Activated CD4-positive, alpha-beta T cell treated with anti-CD3 and anti-CD28 coated beads, Interleukin-2, Interleukin-4, amounts not matched to agents 100 ng/mL and 50 ng/mL, durations not matched to agents 16 hours and 8 hours (primary cell): ENCODE data around the gene ACSS3.
A peak's percentile ranks its signal among the peaks of the same experiment; 100 is the strongest.
"Not testable (repeated sequence)": the region's sequence is repeated elsewhere in the genome, so short reads cannot be mapped to it uniquely, and the experiment has no call there.

Experiments
- DNase-seq: peaks from one replicate; pipeline ENCODE4 v3.0.0-alpha.2; 2020; ENCODE audit warnings: low spot score

ACSS3 gene

DNA sequence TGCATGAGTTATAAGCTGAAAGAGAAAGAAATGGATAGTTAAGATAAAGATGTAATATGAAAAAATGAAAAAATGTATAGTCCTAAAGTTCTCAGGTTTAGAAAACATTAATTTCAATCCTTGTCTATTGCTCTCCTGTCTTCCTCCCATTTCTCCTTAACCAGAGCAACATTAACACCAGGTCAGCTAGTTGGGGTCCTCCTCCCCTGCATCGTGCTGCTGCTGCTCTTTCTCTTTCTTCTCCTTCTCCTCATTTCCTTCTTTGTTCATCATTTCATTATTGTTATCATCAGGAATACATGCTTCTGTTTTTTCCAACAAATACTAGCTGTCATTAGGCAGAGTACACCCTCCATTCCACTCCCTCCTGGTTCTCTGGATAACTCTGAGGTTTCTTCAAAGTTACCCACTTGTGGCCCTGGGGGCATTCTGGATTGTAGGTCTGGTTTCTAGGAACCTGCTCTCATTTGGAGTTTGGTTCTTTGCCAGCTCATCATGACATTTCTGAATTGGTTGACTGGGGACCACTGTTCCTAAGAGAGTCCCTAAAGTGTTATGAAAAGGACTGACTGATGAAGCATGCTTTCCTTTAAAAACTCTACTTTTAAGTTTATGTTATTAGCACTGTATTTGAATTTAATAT, 17.0 kb downstream of the ACSS3 start:
- no peak for DNase-seq

DNA sequence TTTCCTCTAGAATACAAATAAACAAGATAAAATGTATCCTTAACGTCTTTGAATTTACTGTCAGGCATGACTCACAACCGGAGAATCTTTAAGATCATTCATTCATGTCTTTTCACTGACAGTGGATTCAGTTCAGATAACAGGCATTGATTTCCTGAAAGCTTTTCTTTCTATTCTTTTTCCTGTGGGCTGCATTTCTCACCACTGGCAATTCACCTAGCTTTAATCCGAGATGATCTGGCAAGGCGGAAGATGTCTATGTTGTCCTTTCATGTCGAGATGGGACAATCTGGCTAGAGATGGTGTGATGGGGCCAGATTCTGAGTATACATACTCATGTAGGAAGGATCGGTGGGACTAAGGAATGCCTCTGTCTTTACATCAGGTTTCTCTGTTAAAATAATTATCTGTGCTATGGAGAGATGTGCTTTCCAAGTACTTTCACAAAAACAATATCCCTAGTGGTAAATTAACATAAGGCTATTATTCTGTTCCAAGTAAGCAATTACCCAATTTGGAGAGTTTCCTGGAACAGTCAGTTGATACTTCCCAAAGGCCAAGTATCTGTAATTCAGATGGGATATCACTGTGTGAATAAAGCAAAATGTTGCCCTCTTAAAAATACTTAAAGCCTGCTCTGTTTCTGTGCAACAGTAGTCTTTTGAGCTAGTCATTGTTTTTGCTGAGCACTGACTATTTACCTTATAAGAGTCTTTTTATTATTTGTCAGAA, 17.8 kb downstream of the ACSS3 start:
- no peak for DNase-seq

DNA sequence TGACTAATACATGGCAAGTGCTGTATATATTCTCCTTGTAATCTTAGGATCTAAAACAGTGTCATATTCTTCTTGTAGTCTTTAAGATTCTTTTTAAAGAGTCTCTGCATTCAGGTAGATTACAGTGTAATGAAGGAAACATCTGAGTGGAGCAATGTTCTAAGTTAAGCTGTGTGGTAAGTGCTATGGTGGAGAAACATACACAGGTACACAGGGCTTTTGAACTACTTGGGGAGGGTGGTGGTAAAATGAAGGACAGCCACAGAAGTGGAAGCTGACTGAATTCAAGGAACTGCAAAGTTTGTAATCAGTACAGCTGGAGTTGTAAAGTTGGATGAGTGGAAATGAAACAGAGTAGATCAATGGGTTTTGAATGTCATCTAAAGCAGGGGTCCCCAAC, 27.8 kb downstream of the ACSS3 start:
- no peak for DNase-seq

DNA sequence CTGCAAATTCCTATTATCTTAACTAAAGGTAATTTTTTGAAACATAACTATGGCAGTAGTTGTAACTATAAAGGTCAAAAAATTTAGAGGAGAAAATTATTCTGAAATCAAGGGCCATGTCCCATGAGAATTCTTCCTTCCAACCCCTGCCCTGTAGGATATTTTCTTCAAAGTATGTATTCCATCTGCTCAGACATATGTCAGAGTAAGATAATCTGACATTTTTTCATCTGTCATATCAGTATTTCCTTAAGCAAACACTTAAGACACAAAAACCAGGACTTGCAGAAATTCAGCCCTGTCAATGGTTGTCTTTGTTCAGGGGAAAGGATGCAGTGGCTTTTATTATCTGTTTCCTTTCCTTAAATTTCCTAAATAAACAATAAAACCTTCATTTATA, 36.3 kb downstream of the ACSS3 start:
- DNase-seq: no peak

- not testable (repeated sequence) for DNase-seq
Observed at GRCh38 chr12:81119069-81119468, 41.2 kb downstream of the ACSS3 start.

DNA sequence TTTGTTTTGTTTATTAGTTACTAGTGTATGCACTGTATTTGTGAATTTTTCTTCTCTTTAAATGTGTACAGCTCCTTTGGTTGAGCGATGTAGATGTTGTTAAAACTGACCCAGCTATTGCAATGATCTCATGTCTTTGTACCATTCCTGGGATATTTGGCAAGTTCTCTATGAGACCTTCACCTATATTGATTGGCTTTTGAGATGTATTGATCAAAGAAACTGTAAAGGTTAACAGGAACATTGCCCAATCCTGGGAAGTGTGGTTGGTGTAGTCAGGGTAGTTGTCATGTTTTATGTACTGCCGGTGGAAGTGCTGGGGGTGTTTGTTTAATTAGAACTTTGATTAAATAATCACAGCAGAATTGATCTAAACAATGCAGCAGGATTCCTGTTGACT, 43.1 kb downstream of the ACSS3 start:
- no peak for DNase-seq

DNA sequence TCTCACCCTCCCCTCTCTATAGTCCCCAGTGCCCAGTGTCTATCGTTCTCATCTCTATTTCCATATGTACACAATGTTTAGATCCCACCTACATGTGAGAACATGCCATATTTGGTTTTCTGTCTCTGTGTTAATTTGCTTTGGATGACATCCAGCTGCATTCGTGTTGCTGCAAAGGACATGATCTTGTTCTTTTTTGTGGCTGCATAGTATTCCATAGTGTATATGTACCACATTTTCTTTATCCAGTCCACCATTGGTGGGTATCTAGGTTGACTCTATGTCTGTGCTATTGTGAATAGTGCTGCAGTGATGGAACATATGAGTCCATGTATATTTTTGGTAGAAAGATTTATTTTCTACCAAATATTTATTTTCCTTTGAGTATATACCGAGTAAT, 45.7 kb downstream of the ACSS3 start:
- no peak for DNase-seq

DNA sequence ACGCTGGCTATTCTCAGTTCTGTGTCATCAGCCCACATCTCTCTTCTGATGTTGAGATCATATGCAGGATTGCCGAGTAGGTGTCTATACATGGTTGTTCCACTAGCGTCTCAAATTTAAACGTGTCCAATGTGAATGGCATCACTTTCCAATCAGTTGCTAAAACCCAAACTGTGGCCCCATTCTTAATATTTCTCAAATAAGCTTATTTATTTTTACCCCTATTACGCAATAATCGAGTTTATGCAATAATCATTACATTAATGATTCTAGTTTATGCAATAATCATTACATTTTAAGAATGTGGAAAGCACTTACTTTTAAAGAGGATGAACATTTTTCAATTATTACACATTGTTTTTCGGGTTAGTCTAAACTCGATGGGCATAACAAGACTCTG, 47.8 kb downstream of the ACSS3 start:
- no peak for DNase-seq

DNA sequence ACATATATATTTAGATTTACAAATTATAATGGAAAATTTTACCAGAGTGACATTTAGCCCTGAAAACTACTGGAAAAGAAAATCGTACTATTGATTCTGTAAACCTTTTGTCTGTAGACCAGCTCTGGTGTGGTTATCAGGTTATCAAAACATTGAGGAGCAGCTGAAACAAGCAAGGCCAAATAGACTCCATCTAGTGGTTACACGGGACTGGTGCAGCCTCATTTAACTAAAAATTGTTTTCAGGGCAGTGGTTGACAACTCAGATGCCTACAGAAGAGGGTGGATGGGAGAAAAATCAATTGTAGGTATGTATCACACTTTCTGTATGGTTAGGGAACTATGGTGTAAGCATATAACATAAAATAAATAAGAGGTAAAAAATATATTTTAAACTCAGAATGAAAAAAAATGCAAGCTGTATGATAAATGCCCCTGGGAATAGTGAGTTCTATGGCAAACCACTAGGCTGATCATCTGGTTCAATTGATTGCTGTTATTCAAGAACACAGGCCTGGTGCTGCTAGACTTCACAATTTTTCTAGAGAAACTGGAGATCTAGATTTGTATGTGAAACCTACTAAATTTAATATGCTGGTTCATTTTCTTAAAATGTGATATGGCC, 51.2 kb downstream of the ACSS3 start:
- peak; percentile 28 for DNase-seq

GRCh38 chr12:81136519-81136918, 58.6 kb downstream of the ACSS3 start:
- DNase-seq: no peak

- no peak for DNase-seq
Observed at GRCh38 chr12:81137801-81138200, 59.9 kb downstream of the ACSS3 start.

GRCh38 chr12:81141217-81141616, 63.3 kb downstream of the ACSS3 start:
- DNase-seq: no peak

DNA sequence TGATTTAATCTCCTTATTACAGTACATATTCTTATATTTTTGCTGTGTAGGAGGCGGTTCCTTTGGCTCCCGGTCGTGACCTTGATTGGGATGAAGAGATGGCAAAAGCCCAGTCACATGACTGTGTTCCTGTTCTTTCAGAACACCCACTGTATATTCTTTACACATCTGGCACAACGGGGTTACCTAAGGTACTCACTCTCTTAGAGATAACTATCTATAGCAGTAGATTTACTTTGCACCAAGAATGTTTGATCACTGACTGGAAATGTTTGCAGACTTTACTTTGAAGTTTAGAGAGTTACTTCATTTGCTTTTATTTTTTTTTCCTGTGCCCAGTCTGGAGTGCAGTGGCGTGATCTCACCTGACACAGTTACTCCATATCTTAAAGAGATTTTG, 65.2 kb downstream of the ACSS3 start:
- DNase-seq: no peak

DNA sequence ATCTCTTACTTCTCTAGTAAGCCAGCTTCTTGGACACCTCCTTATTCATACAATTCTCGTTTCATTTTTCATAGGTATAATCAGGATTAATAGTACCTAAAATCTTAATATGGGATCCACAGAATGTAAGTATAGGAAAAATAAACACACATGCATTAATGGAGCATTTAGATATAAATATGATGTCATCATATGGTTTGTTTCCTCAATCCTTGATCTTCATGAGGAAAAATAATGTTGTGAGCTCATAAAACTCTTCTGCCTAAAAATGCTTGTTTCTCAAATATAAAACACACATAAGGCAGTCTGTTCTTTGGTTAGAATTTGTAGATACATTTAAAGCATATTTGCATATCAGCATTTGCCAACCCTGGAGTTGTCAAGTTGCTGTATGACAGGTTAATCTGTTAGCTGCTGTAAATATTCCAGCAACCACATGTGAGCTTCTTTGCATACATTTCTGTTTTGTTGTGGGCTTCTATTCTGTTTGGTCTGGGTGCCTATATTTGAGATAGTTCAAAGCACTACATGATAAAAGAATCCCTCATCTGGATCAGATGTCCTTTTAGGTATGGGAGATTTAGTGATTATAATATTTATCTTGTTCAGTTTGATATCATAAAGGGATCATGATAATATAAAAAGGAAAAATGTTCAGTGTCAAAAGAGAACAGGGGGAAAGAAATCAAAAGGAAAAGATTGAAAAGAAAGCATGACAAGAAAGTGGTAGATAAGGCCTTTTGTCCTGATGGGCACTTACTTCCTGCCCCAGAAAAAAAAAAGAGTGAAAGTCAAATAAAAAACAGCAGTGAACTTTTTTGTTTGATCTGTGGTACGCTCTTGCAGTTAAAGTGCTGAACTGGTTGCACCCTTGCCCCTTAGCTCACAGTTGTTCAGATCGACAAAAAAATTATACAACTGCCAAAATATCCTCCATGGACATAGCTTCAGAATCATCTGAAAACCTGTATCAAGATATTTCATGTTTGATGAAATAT, 68.6 kb downstream of the ACSS3 start:
- DNase-seq: no peak

DNA sequence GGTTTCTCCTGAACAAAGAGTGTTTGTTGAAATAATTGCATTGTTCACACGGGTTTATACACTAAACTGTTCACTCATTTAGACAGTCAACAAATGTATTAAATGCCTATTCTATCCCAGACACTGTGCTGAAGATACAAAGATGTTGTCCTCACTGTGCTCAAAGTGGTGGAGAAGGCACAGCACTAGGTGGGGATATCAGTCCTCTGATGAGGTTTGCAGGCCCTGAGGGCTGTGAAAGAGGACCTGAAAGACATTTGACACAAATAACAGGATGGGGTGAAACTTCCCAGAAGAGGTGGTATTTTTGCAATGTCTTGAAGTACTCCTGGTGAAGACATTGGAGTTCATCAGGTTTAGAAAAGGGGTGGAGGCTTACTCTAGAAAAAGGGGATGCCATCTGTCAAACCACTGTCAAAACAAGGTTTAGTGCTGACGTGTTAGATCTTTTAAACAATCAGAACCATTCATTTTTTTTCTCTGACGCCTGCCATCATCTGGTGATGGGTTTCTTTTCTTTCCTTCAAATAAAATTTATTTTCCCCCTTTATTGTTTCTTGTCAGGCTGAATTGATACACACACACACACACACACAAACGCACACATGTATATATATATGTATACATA, 69.5 kb downstream of the ACSS3 start:
- DNase-seq: no peak

DNA sequence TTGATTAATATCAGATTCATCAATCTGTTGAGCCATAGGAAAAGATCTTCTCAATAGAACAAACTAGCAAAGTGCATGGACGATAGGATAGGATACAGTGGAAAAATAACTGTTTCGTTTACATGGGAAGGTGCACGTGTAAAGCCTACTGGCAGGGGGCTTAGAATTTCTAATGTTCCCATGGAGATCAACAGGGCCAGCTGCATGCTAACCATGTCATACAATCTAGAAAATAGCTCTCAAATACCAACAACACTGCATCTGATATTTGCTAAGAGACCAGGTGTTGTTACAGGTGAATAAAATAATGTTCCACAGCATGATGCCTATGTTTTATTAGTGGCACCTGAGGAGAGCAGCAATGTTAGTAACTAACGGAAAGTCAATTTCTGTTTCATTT, 72.5 kb downstream of the ACSS3 start:
- DNase-seq: no peak

DNA sequence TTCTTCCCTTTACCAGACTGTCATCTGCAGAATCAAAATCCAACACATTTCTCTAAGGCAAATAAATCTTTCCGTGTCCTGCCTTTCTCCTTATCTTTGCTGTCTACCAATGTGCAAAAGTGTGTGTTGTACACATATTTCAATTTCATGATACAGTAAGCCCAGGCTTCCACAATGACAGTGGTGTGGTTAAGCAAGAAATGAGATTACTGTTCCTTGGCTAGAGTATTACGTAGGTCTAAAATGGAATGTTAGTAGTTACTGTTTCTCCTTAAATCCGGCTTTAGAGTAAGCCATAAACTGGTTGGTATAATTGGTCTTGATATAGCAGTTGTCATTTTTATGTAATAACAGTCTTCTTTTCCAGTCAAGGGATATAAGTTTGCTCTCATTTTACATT, 82.0 kb downstream of the ACSS3 start:
- DNase-seq: no peak

DNA sequence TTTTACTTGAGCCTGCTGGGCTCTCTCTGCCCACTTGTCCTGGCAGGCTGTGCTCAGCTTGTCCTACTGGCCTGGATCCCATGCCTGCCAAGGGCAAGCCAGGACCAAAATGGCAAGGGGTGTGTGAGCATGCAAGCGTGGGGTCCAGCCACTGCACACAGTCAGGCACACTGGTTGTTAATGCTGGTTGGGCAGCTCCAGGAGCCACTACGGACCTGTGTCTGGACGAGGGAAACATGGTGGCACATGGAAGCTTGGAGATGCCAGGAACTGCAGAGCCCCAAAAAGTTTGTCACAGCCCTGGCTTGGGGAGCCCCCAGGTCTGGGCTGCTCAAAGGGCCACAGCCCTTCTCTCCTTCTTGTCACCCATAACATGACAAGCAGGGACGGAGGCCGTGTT, 83.8 kb downstream of the ACSS3 start:
- DNase-seq: no peak

- DNase-seq: no peak
Observed at GRCh38 chr12:81162391-81163136, 84.7 kb downstream of the ACSS3 start.

- DNase-seq: no peak
Observed at GRCh38 chr12:81164827-81165226, 86.9 kb downstream of the ACSS3 start.

- DNase-seq: no peak
Observed at GRCh38 chr12:81166790-81167189, 88.9 kb downstream of the ACSS3 start.
